HEK293 (cell line): ENCODE measurements around the gene PPP2CA.

Experiments used
- CTCF ChIA-PET: fragments of 350-600 bp; formaldehyde crosslinking; extraction: SDS; loops from one replicate; lab custom pipeline; 2021; ENCODE audit warnings: antibody characterized with exemption; lab: Yijun Ruan, JAX
- POLR2A ChIA-PET: fragments of 300-600 bp; formaldehyde crosslinking; extraction: SDS; loops from one replicate; lab custom pipeline; 2020; ENCODE audit warnings: antibody characterized with exemption, inconsistent platforms; lab: Yijun Ruan, JAX
- H3K27ac ChIP-seq: fragments of 200-500 bp; sonication (Bioruptor generic); 2 replicates; pipeline ENCODE4 v1.5.1; 2014; ENCODE audit warnings: low read depth, low read length, control low read depth, inconsistent platforms; ENCODE audit errors: extremely low read depth
- H3K36me3 ChIP-seq, 2 experiments: fragments of 200-500 bp in 1 of 2; sonication (Bioruptor generic) in 1 of 2; 1 replicate in 1 of 2; 2 replicates in 1 of 2; pipeline ENCODE4 v1.5.1; 2014 to 2017; ENCODE audit warnings: inconsistent platforms in 2 of 2, low read length in 2 of 2; ENCODE audit not compliant: control insufficient read depth in 2 of 2, insufficient read depth in 1 of 2
- H3K4me1 ChIP-seq: fragments of 200-500 bp; sonication (Bioruptor generic); 2 replicates; pipeline ENCODE4 v1.5.1; 2014; ENCODE audit warnings: mild to moderate bottlenecking, low read length, inconsistent platforms; ENCODE audit not compliant: control insufficient read depth, insufficient read depth
- H3K4me3 ChIP-seq: 2 replicates; pipeline ENCODE4 v1.5.1; 2011; ENCODE audit warnings: low read depth, mild to moderate bottlenecking, control low read depth, low read length, moderate library complexity
- H3K9me3 ChIP-seq: fragments of 200-500 bp; sonication (Bioruptor generic); 2 replicates; pipeline ENCODE4 v1.5.1; 2014; ENCODE audit warnings: low read depth, low read length, inconsistent platforms; ENCODE audit not compliant: control insufficient read depth, insufficient read depth
- BCL6B ChIP-seq: fragments of 450-650 bp; formaldehyde crosslinking; IDR thresholded peaks from 2 replicates; pipeline ENCODE4 v1.5.1; 2017; ENCODE audit warnings: missing biosample characterization, missing genetic modification characterization
- FEZF1 ChIP-seq: fragments of 450-650 bp; formaldehyde crosslinking; IDR thresholded peaks from 2 replicates; pipeline ENCODE4 v1.5.1; 2016; ENCODE audit warnings: missing biosample characterization, missing genetic modification characterization
- HOXA7 ChIP-seq: sonication (generic); formaldehyde crosslinking; IDR thresholded peaks from 2 replicates; pipeline ENCODE4 v1.8.1; 2022; ENCODE audit warnings: missing genetic modification reagents, borderline replicate concordance
- HOXD13 ChIP-seq: sonication (generic); formaldehyde crosslinking; IDR thresholded peaks from 2 replicates; pipeline ENCODE4 v1.8.0; 2022; ENCODE audit warnings: missing genetic modification reagents, borderline replicate concordance
- INSM2 ChIP-seq: fragments of 450-650 bp; formaldehyde crosslinking; IDR thresholded peaks from 2 replicates; pipeline ENCODE4 v1.5.1; 2016; ENCODE audit warnings: missing biosample characterization, missing genetic modification characterization
- KLF10 ChIP-seq: fragments of 450-650 bp; IDR thresholded peaks from 2 replicates; pipeline ENCODE4 v1.5.1; 2018; ENCODE audit warnings: missing biosample characterization, mild to moderate bottlenecking, missing genetic modification characterization
- MEIS1 ChIP-seq: sonication (generic); formaldehyde crosslinking; IDR thresholded peaks from 2 replicates; pipeline ENCODE4 v1.8.1; 2022; ENCODE audit warnings: missing genetic modification reagents, mild to moderate bottlenecking, borderline replicate concordance
- MZF1 ChIP-seq: fragments of 450-650 bp; formaldehyde crosslinking; IDR thresholded peaks from 2 replicates; pipeline ENCODE4 v1.5.1; 2017; ENCODE audit warnings: missing biosample characterization, missing genetic modification characterization, borderline replicate concordance
- PRDM4 ChIP-seq: fragments of 450-650 bp; formaldehyde crosslinking; IDR thresholded peaks from 2 replicates; pipeline ENCODE4 v1.5.1; 2017; ENCODE audit warnings: missing biosample characterization, missing genetic modification characterization
- SCRT1 ChIP-seq: fragments of 450-650 bp; formaldehyde crosslinking; IDR thresholded peaks from 2 replicates; pipeline ENCODE4 v1.5.1; 2016; ENCODE audit warnings: missing biosample characterization, missing genetic modification characterization, borderline replicate concordance
- WT1 ChIP-seq: fragments of 450-650 bp; formaldehyde crosslinking; IDR thresholded peaks from 2 replicates; pipeline ENCODE4 v1.5.1; 2016; ENCODE audit warnings: missing biosample characterization, missing genetic modification characterization
- ZBTB21 ChIP-seq: fragments of 450-650 bp; formaldehyde crosslinking; IDR thresholded peaks from 2 replicates; pipeline ENCODE4 v1.5.1; 2017; ENCODE audit warnings: missing biosample characterization, missing genetic modification characterization
- ZNF175 ChIP-seq: fragments of 450-650 bp; formaldehyde crosslinking; IDR thresholded peaks from 2 replicates; pipeline ENCODE4 v1.5.1; 2016; ENCODE audit warnings: missing biosample characterization, missing genetic modification characterization
- ZNF2 ChIP-seq: fragments of 450-650 bp; formaldehyde crosslinking; IDR thresholded peaks from 2 replicates; pipeline ENCODE4 v1.5.1; 2016; ENCODE audit warnings: missing biosample characterization, missing genetic modification characterization
- ZNF23 ChIP-seq: fragments of 450-650 bp; formaldehyde crosslinking; IDR thresholded peaks from 2 replicates; pipeline ENCODE4 v1.5.1; 2016; ENCODE audit warnings: missing biosample characterization, missing genetic modification characterization, borderline replicate concordance
- ZNF416 ChIP-seq: fragments of 450-650 bp; formaldehyde crosslinking; IDR thresholded peaks from 2 replicates; pipeline ENCODE4 v1.5.1; 2016; ENCODE audit warnings: missing biosample characterization, missing genetic modification characterization
- ZNF530 ChIP-seq: fragments of 450-650 bp; formaldehyde crosslinking; IDR thresholded peaks from 2 replicates; pipeline ENCODE4 v1.5.1; 2016; ENCODE audit warnings: low read depth, missing biosample characterization, missing genetic modification characterization
- ZNF555 ChIP-seq: fragments of 450-650 bp; formaldehyde crosslinking; conservative IDR thresholded peaks from 2 replicates; pipeline ENCODE4 v1.5.1; 2017; ENCODE audit warnings: missing biosample characterization, mild to moderate bottlenecking, missing genetic modification characterization, inconsistent platforms
- ZNF571 ChIP-seq: fragments of 450-650 bp; formaldehyde crosslinking; IDR thresholded peaks from 2 replicates; pipeline ENCODE4 v1.5.0; 2017; ENCODE audit warnings: missing biosample characterization, missing genetic modification characterization
- ZNF621 ChIP-seq: fragments of 450-650 bp; formaldehyde crosslinking; IDR thresholded peaks from 2 replicates; pipeline ENCODE4 v1.5.1; 2017; ENCODE audit warnings: missing biosample characterization, missing genetic modification characterization
- ZNF629 ChIP-seq: fragments of 450-650 bp; formaldehyde crosslinking; IDR thresholded peaks from 2 replicates; pipeline ENCODE4 v1.5.1; 2017; ENCODE audit warnings: missing biosample characterization, missing genetic modification characterization
- ZNF701 ChIP-seq: fragments of 450-650 bp; formaldehyde crosslinking; IDR thresholded peaks from 2 replicates; pipeline ENCODE4 v1.5.1; 2016; ENCODE audit warnings: missing biosample characterization, missing genetic modification characterization
- ZSCAN30 ChIP-seq: fragments of 450-650 bp; IDR thresholded peaks from 2 replicates; pipeline ENCODE4 v1.5.1; 2018; ENCODE audit warnings: missing biosample characterization, mild to moderate bottlenecking, missing genetic modification characterization, moderate library complexity
- TF ChIP-seq, protein P1 (sequence below): fragments of 450-650 bp; formaldehyde crosslinking; conservative IDR thresholded peaks from 2 replicates; pipeline ENCODE4 v1.5.1; 2016; ENCODE audit warnings: low read depth, missing biosample characterization, missing genetic modification characterization
- TF ChIP-seq, protein P2 (sequence below): fragments of 450-650 bp; formaldehyde crosslinking; IDR thresholded peaks from 2 replicates; pipeline ENCODE4 v1.5.1; 2017; ENCODE audit warnings: missing biosample characterization, missing genetic modification characterization

Gene PPP2CA

DNA sequence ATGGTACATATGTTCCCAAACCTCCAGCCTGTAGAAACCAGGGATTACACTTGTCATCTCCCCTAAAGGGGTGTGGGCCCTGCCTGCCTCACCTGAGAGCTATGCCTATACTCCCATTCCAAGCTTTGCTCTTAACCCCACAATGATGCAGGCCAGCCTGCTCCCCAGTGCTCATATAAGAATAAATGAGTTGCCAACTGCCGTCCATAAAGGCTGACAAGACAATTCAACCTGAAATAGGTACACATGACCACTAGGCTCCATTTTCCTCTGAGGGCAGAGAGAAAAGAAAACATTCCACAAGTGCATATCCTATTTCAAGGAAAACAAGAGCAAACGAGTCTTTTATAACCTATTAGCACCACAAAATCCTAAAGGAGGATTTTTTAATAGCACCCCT, 77.6 kb downstream of the PPP2CA start:
- POLR2A ChIA-PET = no interaction called here
- H3K36me3 ChIP-seq = peaks cover 14 to 94% of the 10 kb centered on the region in 2 experiments
- H3K9me3 ChIP-seq = no peaks in the 10 kb centered on the region
- no peak overlapping the region for H3K4me3 ChIP-seq
- CTCF ChIA-PET = interaction anchor here (0.6 to 12.3 kb wide), 4 partner anchors 47 to 226 kb away, joined by 3 to 196 read pairs (median 12); no protein-coding TSS in a partner anchor
- H3K4me1 ChIP-seq = peaks cover 9% of the 10 kb centered on the region; the same call in 1 of the 2 replicates
- H3K27ac ChIP-seq = no peak overlapping the region; the same call in 1 of the 2 replicates
- TF ChIP-seq HOXD13 = no peak
- peak; percentile 92; the same call in 1 of the 2 replicates for TF ChIP-seq SCRT1 (tag by site-specific recombination)
- no peak for TF ChIP-seq HOXA7 (CRISPR knock-in tag)
- no peak for TF ChIP-seq ZNF416
- TF ChIP-seq BCL6B (tag by site-specific recombination) = 0 out of 2 replicates have a peak, but pooled peaks have one; percentile 48
- TF ChIP-seq, protein P1, sequence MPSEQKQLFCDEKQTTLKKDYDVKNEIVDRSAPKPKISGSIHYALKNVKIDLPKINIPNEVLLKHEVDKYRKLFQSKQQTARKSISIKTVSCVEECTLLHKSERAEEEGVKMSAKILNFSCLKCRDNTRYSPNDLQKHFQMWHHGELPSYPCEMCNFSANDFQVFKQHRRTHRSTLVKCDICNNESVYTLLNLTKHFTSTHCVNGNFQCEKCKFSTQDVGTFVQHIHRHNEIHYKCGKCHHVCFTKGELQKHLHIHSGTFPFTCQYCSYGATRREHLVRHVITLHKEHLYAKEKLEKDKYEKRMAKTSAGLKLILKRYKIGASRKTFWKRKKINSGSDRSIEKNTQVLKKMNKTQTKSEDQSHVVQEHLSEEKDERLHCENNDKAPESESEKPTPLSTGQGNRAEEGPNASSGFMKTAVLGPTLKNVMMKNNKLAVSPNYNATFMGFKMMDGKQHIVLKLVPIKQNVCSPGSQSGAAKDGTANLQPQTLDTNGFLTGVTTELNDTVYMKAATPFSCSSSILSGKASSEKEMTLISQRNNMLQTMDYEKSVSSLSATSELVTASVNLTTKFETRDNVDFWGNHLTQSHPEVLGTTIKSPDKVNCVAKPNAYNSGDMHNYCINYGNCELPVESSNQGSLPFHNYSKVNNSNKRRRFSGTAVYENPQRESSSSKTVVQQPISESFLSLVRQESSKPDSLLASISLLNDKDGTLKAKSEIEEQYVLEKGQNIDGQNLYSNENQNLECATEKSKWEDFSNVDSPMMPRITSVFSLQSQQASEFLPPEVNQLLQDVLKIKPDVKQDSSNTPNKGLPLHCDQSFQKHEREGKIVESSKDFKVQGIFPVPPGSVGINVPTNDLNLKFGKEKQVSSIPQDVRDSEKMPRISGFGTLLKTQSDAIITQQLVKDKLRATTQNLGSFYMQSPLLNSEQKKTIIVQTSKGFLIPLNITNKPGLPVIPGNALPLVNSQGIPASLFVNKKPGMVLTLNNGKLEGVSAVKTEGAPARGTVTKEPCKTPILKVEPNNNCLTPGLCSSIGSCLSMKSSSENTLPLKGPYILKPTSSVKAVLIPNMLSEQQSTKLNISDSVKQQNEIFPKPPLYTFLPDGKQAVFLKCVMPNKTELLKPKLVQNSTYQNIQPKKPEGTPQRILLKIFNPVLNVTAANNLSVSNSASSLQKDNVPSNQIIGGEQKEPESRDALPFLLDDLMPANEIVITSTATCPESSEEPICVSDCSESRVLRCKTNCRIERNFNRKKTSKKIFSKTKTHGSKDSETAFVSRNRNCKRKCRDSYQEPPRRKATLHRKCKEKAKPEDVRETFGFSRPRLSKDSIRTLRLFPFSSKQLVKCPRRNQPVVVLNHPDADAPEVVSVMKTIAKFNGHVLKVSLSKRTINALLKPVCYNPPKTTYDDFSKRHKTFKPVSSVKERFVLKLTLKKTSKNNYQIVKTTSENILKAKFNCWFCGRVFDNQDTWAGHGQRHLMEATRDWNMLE (tag by site-specific recombination) = no peak
- no peak for TF ChIP-seq PRDM4 (tag by site-specific recombination)
- no peak for TF ChIP-seq ZNF621 (tag by site-specific recombination)
- no peak for TF ChIP-seq ZBTB21
- 0 out of 2 replicates have a peak, but pooled peaks have one; percentile 24 for TF ChIP-seq FEZF1 (tag by site-specific recombination)
- TF ChIP-seq KLF10 (tag by site-specific recombination) = no peak
- no peak for TF ChIP-seq ZSCAN30 (tag by site-specific recombination)
- TF ChIP-seq, protein P2, sequence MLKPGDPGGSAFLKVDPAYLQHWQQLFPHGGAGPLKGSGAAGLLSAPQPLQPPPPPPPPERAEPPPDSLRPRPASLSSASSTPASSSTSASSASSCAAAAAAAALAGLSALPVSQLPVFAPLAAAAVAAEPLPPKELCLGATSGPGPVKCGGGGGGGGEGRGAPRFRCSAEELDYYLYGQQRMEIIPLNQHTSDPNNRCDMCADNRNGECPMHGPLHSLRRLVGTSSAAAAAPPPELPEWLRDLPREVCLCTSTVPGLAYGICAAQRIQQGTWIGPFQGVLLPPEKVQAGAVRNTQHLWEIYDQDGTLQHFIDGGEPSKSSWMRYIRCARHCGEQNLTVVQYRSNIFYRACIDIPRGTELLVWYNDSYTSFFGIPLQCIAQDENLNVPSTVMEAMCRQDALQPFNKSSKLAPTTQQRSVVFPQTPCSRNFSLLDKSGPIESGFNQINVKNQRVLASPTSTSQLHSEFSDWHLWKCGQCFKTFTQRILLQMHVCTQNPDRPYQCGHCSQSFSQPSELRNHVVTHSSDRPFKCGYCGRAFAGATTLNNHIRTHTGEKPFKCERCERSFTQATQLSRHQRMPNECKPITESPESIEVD = peak; percentile 43; the same call in 1 of the 2 replicates
- TF ChIP-seq ZNF555 (tag by site-specific recombination) = no peak
- no peak for TF ChIP-seq ZNF530 (tag by site-specific recombination)
- TF ChIP-seq ZNF23 = no peak
- TF ChIP-seq ZNF175 = no peak
- TF ChIP-seq MEIS1 (CRISPR knock-in tag) = no peak
- no peak for TF ChIP-seq ZNF701 (tag by site-specific recombination)
- no peak for TF ChIP-seq MZF1 (tag by site-specific recombination)
- TF ChIP-seq INSM2 (tag by site-specific recombination) = 0 out of 2 replicates have a peak, but pooled peaks have one; percentile 22
- TF ChIP-seq ZNF629 (tag by site-specific recombination) = 0 out of 2 replicates have a peak, but pooled peaks have one; percentile 14
- no peak for TF ChIP-seq ZNF2 (tag by site-specific recombination)
- TF ChIP-seq ZNF571 (tag by site-specific recombination) = no peak
- TF ChIP-seq WT1 (tag by site-specific recombination) = peak; percentile 90
